Fibroblast of skin of back (primary cell): ENCODE results near the gene RRM2.
"Not testable (repeated sequence)": the region's sequence is repeated elsewhere in the genome, so short reads cannot be mapped to it uniquely, and the experiment has no call there.

ENCODE experiments used
- DNase-seq: peaks from one replicate; pipeline ENCODE4 v3.0.0-alpha.2; 2013

RRM2 gene

GRCh38 chr2:10091182-10091888 is 31.2 kb upstream of the RRM2 start:
- DNase-seq = no peak

GRCh38 chr2:10091889-10092244 is 30.7 kb upstream of the RRM2 start:
- DNase-seq = not testable (repeated sequence)

GRCh38 chr2:10094271-10094814 is 28.2 kb upstream of the RRM2 start:
- no peak for DNase-seq

GRCh38 chr2:10095175-10095574 is 27.4 kb upstream of the RRM2 start:
- DNase-seq = no peak

GRCh38 chr2:10096641-10097040 is 25.9 kb upstream of the RRM2 start:
- DNase-seq = no peak

- peak; percentile 66 for DNase-seq
Observed at GRCh38 chr2:10097352-10098148, 25.0 kb upstream of the RRM2 start.

- DNase-seq = no peak
Observed at GRCh38 chr2:10101491-10101890, 21.0 kb upstream of the RRM2 start.

- no peak for DNase-seq
Observed at GRCh38 chr2:10103179-10103578, 19.4 kb upstream of the RRM2 start.

GRCh38 chr2:10104906-10105305 is 17.6 kb upstream of the RRM2 start:
- not testable (repeated sequence) for DNase-seq

- DNase-seq = no peak
Observed at GRCh38 chr2:10109311-10109710, 13.2 kb upstream of the RRM2 start.

- no peak for DNase-seq
Observed at GRCh38 chr2:10119027-10119325, 3.6 kb upstream of the RRM2 start.

- DNase-seq = no peak
Observed at GRCh38 chr2:10119601-10120157, 2.9 kb upstream of the RRM2 start.

- peak; percentile 93 for DNase-seq
Observed at GRCh38 chr2:10120158-10120876, 2.2 kb upstream of the RRM2 start.

GRCh38 chr2:10120877-10121574 is 1.5 kb upstream of the RRM2 start:
- peak; percentile 50 for DNase-seq

- DNase-seq = no peak
Observed at GRCh38 chr2:10123281-10123680, 742 bp downstream of the RRM2 start.

GRCh38 chr2:10124538-10125045 is 2.1 kb downstream of the RRM2 start:
- peak; percentile 77 for DNase-seq

GRCh38 chr2:10125842-10126631 is 3.5 kb downstream of the RRM2 start:
- no peak for DNase-seq

GRCh38 chr2:10126632-10127026 is 4.1 kb downstream of the RRM2 start:
- no peak for DNase-seq

- DNase-seq = no peak
Observed at GRCh38 chr2:10128420-10128819, 5.9 kb downstream of the RRM2 start.

GRCh38 chr2:10129490-10129889 is 7.0 kb downstream of the RRM2 start:
- no peak for DNase-seq

GRCh38 chr2:10132043-10132575 is 9.6 kb downstream of the RRM2 start:
- no peak for DNase-seq
